Activated T-cell treated with anti-CD3 and anti-CD28 coated beads for 24 hours (primary cell): ENCODE data around the gene SMIM31.

Experiments
- DNase-seq: peaks from one replicate; pipeline ENCODE4 v3.0.0-alpha.2; 2020; ENCODE audit warnings: low read depth

Gene SMIM31

DNA sequence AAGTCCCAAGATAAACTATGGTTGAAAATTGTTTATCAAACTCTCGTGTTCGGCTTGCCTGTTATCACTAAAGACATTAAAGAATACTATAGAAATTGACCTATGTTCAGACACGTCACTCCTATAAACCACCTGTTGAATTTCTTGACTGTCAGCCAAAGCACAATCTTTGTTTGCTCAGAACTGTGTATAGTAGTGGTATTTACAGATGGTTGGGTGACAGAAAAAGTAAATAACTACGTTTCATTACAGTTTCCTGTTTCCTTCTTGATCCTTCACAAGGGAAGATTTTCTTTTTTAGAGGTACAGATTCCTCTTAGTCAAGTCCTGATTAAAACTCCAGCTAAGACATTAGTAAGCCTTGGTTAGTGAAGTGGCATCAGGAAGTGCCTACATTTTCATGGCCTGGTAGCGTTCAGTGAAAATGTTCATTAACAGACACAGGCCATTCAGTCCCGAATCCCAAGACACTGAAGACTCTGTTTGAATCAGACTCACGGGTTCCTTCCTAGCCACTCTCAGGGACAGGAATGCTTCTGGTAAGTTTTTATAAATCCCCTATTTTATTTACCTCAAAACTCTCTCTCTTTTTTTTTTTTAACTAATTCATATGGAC, at the start of gene SMIM31:
SMIM31 (plus strand) TSS at position 259 of the 616 bp plus-strand sequence. CDS start 16,313 bp downstream, outside the sequence.
- no peak for DNase-seq

DNA sequence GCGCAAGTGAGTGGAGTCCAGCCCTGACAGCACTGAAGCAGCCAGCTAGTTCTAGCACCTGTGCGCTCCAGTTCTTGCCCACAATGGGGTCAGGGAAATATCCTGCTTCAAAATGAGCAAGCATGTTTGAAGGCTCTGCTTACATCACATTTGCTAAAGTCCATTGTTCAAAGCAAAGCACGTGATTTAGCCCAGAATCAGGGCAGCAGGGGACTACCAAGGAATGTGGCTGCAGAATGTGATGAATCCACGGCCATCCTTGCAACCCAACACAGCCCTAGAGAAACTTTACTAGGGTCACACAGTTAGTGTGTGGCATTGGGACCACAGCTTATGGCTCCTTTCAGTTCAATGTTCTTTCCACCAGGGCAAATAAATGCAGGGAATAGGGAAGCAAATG, 47.3 kb upstream of the SMIM31 start:
- DNase-seq: no peak

DNA sequence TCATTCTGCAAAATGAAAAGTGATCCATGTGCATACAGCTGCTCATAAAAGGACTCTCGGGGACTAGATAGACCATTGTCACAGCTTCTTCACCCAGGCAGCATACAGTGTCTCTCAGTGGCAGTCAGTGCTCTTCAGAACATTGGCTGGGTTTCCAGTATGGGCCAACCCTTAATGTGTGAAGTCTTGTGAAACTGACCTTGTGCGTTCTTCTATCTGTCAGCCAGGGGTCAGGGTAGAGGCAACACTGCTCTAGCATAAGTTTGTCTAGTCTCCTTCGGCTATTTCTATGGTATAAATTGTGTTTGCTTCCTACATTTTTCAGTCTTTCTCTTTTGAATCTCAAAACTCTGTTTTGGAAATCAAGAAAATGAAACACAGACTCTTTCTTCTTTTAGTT, 37.0 kb upstream of the SMIM31 start:
- DNase-seq: no peak

DNA sequence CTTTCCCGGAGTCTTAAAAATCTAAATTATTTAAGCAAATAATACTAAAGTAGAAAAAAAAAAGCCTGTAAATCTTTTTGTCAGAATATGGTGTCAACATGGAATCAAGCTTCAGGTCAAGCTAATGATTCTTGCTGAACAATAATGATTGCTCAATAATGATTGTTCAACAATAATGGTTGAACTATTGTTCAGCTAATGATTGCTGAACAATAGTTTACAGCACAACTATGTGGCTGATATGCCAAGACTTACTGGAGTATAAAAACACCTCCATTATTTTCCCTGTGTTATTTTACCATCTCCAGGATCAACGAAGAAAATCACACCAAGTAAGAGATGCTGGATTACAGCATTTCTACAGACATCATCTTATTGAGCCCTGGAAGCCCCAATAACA, 35.1 kb upstream of the SMIM31 start:
- DNase-seq: no peak

DNA sequence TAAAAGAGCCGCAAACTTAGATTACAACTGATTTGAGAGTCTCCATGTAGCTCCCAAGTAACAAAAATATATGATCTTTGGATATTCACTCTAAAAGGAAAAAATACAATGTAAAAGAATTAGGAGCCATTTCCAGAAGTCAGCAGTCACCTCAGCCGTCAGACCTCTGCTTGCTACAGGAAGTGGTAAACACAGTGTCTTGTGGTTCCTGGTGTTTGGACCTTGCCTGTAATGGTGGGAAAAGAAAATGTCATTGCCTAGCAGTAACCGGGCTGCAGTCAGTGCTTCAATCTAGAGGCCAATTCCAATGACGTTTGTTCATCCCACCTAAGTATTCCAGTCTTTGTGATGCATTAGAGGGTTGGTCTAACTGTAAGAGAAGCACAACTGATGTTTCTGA, 28.9 kb upstream of the SMIM31 start:
- DNase-seq: no peak

DNA sequence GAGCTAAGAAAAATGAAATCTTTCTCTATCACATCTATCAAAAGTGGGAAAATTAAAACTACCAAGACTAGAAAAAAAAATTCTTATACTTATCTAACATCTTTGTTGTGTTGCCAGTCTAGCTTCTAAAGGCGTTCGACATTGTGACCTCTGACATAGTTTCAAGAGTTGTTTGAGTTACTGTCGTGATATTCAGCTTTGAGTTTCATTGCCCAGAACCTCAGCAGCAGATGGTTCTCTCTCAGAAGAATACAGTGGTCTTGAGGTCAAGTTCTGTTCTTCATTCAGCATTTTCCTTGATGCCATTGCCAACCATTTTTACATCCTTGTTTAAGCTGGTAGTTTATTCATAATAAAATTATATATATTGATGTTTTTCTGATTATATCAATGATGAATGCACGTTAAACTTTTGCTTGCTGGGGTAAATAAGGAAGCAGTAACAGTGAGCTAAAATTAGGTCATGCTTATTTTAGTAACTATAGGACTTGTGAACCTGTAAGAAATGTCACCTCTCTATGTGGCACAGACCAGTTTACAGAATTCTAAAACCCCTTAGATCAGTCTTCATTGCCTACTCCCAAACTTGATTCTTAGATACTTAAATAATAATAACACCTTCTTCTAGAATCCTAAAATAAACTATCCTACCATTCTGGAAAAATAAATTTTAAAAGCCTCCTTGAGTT, 23.1 kb upstream of the SMIM31 start:
- DNase-seq: no peak

DNA sequence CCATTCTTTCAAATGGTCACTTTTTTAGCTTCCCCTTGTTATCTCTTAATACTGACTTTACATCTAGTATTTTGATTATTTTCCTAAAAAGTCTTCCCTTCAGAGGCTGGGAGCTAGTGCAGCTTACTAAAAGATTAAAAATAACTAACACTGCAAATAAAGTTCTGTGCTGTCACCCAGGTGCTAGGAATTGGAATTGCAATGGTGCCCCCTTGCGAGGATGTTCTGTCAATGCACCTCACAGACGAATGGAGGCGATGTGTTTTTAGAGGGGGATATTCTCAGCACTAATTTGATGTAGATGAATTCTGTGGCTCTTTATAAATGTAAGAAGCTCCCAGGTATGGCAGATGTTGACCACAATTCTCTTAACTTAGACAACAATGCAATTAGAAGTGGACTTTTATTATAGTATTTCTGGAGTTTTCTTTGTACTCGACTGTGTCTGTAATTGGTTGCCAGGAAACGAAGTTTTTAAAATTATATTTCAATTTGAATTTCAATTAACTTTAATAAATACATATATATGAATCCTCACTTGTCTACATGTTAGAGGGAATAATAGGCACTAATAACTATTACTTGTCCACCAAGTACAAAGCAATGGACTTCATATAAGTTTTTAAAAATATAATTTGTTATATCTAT, 22.0 kb upstream of the SMIM31 start:
- DNase-seq: peak; percentile 33

DNA sequence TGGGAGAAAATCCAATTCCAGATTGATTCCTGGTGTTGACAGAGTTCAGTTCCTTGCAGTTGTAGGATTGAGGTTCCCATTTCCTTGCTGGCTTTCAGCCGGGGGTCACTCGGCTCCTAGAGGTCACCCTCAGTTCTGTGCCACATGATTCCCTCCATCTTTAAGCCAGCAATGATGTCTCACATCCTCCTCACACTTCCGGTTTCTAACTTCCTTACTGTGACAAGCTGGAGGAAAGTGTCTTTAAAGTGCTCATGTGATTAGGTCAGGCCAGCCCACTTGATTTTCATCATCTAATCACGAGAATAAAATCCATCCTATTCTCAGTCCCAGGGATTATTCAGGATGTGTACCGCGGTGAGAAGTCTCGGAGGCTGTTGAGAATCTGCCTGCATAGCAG, 19.4 kb upstream of the SMIM31 start:
- no peak for DNase-seq

DNA sequence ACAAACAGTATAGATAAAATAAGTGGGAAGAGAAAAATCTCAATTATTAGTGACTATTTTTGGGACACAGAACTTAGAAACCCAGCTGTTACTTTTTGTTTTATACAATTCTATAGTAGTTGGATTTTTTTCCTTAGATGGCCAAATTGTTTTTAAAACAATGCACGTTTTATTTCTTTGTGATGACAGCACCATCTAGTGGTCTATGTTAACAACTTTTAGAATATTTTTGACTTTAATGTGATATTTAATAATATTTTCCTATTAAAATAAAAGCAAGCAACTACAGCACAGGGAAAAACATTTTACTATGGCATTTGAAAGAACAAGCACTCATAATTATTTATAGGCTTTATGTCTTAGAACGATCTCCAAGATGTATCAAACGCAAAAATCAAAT, 5.6 kb upstream of the SMIM31 start:
- no peak for DNase-seq

DNA sequence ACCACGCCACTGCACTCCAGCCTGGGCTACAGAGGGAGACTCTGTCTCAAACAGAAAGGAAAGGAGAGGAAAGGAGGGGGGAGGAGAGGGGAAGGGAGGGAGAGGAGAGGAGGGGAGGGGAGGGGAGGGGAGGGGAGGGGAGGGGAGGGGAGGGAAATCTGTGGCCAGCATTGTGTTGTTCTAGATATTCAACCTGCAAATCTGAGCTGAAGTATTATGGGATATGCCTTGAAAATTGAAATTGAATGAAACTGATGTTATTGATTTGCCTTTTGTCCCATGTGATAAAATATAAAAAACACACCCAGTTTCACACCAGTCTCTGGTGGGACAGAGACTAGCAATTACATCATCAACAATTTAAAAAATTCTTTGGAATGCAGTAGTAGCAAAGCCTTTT, 1.5 kb downstream of the SMIM31 start:
- DNase-seq: no peak

DNA sequence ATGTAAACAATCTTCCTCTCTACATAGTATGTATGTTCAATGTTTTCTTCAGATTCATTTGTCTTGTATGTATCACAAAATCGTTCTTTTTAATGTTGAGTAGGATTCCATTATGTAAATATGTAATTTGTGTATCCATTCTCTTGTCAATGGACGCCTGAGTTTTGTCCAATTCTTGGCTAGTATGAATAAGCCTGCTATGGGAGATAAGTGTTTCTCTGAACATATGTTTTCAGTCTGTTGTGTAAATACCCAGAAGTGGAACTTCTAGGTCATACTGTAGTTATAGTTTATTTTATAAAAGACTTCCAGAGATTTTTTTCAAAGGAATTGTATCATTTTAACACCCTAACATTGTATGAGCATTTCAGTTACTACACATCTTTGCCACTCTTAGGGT, 2.8 kb downstream of the SMIM31 start:
- no peak for DNase-seq

DNA sequence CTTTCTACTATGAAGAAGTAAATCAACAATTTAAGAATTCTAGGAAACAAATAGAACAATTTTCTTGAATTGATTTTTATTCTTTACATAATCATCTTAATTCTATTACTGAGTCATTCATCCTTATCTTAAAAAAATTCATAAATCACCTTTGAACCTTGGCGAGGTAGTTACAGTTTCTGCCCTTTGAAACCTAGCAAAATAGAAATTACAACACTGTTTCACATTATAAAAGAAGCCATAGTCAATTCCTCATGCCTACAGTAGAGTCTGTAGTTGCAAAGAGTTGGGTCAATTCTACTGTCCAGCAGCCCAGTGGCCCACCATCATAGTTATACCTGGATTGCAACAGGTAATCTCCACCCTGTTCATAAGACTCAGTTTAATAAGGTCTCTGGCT, 7.3 kb downstream of the SMIM31 start:
- DNase-seq: no peak

DNA sequence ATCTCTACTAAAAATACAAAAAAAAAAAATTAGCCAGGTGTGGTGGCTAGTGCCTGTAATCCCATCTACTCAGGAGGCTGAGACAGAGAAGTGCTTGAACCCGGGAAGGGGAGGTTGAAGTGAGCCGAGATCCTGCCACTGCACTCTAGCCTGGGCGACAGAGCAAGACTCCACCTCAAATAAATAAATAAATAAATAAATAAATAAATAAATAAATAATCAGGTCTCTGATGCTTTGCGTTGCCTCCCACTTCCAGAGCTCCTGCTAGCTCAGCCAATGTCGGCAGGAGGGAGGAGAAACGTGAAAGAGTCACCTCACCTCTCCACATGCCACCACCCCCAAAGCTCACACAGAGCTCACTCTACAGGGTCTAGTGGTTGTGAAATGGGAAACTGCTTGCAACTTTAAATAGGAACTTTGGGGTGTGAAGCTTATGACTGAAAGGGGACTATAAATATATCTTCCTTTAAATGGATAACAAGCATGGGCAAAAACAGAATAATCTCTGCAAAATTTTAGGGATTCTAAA, 7.9 kb downstream of the SMIM31 start:
- DNase-seq: no peak

DNA sequence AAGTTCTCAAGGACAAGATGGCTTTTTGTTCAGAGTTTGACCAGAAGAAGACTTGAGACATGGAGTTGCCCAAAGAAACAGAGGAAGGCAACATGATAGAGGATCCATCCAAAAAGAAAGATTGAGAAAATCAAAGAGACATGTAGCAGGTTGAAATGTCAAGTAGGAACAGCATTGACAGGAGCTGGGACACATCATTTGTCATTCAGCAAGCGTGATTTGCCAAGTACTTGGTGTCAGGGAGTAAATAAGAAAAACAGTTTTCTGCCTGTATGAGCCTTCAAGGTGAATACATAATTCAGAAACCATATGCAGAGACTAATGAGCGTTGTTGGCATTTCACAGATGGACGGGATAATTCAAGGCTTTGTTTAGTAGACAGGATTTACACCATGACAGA, 11.2 kb downstream of the SMIM31 start:
- DNase-seq: no peak

DNA sequence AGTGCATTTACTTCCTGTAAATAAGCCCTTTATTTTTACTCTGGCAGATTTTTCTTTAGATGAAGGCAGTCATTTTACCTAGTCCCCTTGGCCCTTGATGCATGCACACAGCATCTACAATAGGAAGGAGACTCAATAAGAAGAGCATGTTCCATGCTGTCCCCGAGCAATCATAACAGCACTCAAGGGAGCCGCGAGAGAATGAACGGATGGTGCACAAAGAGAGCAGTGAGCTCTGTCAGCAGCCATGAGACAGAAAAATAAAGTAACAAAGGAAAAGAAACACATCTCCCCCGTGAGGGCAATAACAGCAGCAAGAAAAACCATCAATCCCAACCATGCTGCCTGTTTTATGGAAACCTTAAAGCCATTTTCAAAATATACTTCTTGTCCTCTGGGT, 11.9 kb downstream of the SMIM31 start:
- DNase-seq: no peak

DNA sequence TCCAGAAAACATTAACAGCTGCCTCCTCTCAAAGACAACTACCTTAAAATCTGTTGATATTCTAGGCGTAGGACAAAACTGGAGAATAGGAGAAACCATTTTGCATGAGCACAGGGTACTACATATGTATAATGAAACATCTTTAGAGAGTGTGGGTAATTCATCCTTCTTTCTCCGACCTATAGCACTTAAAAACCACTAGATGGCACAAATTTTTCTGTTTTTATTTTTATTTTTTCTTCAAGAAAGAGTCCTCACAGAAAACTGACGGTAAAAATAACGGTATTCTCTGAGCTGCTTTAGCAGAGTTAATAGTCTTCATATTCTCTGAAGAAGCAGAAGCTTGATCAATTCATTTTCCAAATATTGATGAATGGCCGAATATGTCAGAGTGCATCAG, 14.6 kb downstream of the SMIM31 start:
- DNase-seq: no peak

DNA sequence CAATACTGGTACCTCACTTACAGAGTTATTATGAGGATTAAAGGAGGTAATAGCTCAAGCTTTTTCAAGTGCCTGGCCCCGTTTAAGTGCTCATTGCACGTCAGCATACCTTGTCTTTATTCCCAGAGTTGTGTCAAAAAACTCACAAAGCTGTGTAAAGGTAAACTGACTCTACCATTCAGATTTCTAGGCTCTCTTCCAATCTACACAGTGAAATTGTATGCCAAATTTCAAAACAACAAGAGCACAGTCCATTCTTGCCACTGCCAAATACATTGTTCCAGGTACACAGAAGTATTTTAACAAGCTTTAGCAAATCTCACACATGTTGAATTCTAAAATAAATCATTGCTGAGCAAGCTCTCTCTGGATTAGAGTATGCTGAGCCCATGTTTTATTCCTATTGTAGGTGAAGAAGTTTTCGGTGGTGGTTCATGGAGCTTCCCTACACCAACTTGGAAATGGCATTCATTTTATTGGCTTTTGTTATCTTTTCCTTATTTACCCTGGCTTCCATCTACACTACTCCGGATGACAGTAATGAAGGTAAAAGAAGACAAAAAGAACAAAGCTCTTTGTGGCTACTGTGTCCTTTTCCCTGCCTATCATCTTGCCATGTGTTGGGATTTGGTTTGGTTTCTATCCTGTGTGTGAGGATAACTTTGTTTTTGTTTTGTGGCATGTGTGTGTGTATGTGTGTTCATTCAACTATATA, 16.2 kb downstream of the SMIM31 start:
- DNase-seq: no peak

DNA sequence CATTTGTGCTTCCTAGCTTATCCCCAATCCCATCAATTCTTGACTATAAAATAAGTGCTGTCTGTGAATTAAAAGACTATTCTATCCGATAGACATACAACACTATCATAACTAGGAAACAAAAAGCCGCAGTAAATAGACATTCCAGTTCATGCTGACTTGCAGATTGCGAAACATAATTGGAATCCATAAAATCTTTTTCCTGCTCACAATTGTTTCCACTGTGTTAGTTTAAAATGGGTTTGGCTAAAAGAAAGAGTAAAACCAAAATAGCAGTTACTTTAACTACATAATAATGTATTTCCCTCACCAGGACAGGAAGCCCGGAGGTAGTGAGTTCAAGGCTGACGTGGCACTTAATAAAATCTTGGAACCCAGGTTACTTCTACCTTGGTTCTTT, 17.2 kb downstream of the SMIM31 start:
- DNase-seq: no peak

DNA sequence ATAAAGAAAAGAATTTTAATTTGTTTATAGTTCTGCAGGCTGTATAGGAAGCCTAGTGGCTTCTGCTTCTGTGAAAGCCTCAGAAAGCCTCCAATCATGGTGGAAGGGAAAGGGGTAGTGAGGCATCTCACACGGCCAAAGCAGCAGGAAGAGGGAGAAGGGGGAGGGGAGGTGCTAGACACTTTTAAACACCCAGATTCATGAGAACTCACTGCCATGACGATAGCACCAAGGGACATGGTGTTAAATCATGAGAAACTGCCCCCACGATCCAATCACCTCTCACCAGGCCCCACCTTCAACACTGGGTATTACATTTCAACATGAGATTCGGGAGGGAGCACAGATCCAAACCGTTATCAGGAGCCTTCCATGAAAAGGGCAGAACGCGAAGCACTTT, 18.1 kb downstream of the SMIM31 start:
- DNase-seq: no peak

DNA sequence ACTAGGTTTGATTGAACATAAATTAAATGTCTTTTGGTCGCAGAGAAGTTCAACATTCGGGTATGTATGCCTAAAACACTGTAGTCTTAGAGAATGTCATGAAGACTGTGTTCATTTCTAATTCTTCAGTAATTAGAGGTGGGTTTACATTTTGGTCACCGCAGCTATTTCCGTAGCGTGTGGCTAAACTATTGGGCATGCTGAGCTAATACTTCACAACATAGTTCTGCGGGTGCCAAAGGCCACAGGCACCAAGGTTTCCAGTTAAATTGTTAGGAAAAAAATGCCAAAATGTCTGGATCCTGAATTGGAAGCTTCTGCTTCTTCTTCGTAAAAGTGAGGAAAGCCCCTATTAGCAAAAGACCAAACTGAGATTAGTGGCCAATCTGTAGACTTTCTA, 25.1 kb downstream of the SMIM31 start:
- no peak for DNase-seq

DNA sequence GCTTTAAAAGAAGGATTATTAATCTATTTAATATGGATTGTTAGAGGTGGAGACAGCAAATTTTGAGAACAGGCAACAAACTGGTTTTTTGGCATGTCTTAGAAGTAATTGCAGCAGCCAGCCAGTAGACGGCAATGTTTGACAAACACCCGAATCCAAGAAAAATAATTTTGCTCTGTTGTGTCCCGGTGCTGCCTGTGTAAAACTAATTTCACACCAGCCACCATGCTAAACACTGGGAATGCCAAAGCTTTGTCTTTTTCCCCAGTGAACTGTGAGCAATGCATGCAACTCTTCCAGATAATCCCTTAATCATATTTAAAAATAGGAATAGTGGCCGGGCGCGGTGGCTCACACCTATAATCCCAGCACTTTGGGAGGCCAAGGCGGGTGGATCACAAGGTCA, 25.9 kb downstream of the SMIM31 start:
- no peak for DNase-seq

DNA sequence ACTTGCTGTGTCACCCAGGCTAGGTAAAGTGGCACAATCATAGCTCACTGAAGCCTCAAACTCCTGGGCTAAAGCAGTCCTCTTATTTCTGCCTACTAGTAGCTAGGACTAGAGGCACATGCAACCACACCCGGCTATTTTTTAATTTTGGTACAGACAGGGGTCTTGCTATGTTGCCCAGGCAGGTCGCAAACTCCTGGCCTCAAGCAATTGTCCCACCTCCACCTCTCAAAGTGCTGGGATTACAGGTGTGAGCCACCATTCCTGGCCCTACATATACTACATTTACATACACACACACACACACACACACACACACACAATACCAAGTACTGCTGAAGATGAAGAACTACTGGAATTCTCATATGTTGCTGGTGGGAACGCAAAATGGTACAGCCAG, 26.9 kb downstream of the SMIM31 start:
- DNase-seq: no peak

DNA sequence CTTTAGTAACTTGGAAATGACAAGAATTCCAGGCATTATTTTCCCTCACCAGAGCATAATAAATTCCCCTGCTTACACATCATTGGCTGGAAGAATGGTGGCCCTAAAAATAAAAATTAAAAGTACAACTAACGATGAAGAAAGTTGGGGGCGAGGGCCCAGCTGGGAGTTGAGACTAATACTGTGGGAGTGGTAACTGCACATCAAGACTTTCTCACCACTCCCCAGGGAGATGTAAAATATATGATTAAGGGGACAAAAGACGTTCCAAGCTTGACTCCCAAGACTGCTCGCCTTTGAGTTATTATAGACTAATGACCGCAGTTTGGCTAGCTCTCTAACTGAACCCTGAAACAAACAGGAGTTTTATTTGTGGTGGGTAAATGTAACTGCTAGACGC, 30.0 kb downstream of the SMIM31 start:
- no peak for DNase-seq
